Measurements from ENCODE around the gene CDKN2C.

The CDKN2C gene

GRCh38 chr1:51014878-51015277 lies 44.8 kb downstream of the CDKN2C start:
- ChIA-PET POLR2A (no interaction called here), CTCF (no interaction called here)
- no peaks in the 10 kb centered on the region; the same call in 1 of the 2 replicates for H3K9me3 ChIP-seq (ENCODE audit: control insufficient read depth, insufficient read depth, low read depth, low read length)
- TF ChIP-seq ZNF830 (tag by site-specific recombination; IDR thresholded peaks at IDR 0.05; ENCODE audit: low read depth) = no peak
- TF ChIP-seq ZNF354C (tag by site-specific recombination; IDR thresholded peaks at IDR 0.05; ENCODE audit: borderline replicate concordance, low read depth) = no peak
- TF ChIP-seq REPIN1 (tag by site-specific recombination; IDR thresholded peaks at IDR 0.05; ENCODE audit: low read depth) = no peak
- TF ChIP-seq KLF16 (tag by site-specific recombination; IDR thresholded peaks at IDR 0.05) = no peak
- TF ChIP-seq SP2 (tag by site-specific recombination; IDR thresholded peaks at IDR 0.05) = no peak
- no peak for TF ChIP-seq ZNF394 (tag by site-specific recombination; IDR thresholded peaks at IDR 0.05; ENCODE audit: borderline replicate concordance)
- H3K4me1 ChIP-seq (ENCODE audit: control insufficient read depth, insufficient read depth, low read length) = no peaks in the 10 kb centered on the region
- H3K27ac ChIP-seq (ENCODE audit: extremely low read depth, low read depth, low read length) = no peak overlapping the region
- no peak overlapping the region for H3K4me3 ChIP-seq (ENCODE audit: low read depth, low read length)
- no peaks in the 10 kb centered on the region for H3K36me3 ChIP-seq (ENCODE audit: control insufficient read depth in 2 of 2, insufficient read depth in 1 of 2, low read length in 2 of 2)

GRCh38 chr1:51019811-51020210 lies 49.8 kb downstream of the CDKN2C start:
- POLR2A ChIA-PET = no interaction called here
- H3K36me3 ChIP-seq (ENCODE audit: control insufficient read depth in 2 of 2, insufficient read depth in 1 of 2, low read length in 2 of 2) = no peaks in the 10 kb centered on the region
- H3K4me3 ChIP-seq (ENCODE audit: low read depth, low read length) = no peak overlapping the region

More at GRCh38 chr1:51019811-51020210, 49.8 kb downstream of the CDKN2C start:
- Histone ChIP-seq H3K9me3 (ENCODE audit: control insufficient read depth, insufficient read depth, low read depth, low read length) (no peaks in the 10 kb centered on the region), H3K4me1 (ENCODE audit: control insufficient read depth, insufficient read depth, low read length) (no peaks in the 10 kb centered on the region), H3K27ac (ENCODE audit: extremely low read depth, low read depth, low read length) (no peak overlapping the region)
- CTCF ChIA-PET = no interaction called here
- TF ChIP-seq GLIS1 (tag by site-specific recombination; IDR thresholded peaks at IDR 0.05) (no peak), ZNF239 (tag by site-specific recombination; IDR thresholded peaks at IDR 0.05) (no peak), ZFP3 (tag by site-specific recombination; IDR thresholded peaks at IDR 0.05; ENCODE audit: low read depth) (no peak), ZNF202 (tag by site-specific recombination; IDR thresholded peaks at IDR 0.05; ENCODE audit: borderline replicate concordance) (no peak), ZNF138 (tag by site-specific recombination; IDR thresholded peaks at IDR 0.05; ENCODE audit: borderline replicate concordance) (no peak), ZNF555 (tag by site-specific recombination; conservative IDR thresholded peaks at IDR 0.05) (no peak), ZNF585B (tag by site-specific recombination; IDR thresholded peaks at IDR 0.05) (no peak), ZNF747 (tag by site-specific recombination; IDR thresholded peaks at IDR 0.05) (no peak), ZNF223 (tag by site-specific recombination; IDR thresholded peaks at IDR 0.05) (no peak), ZNF501 (tag by site-specific recombination; IDR thresholded peaks at IDR 0.05) (no peak)

Measured in HEK293 (cell line).